NCI-H748 treated with DMSO at 0.1 percent for 48 hours (cell line): Measurements from ENCODE around the gene CLEC17A.
"Not testable (repeated sequence)": the region's sequence is repeated elsewhere in the genome, so short reads cannot be mapped to it uniquely, and the experiment has no call there.

Source experiments
- DNase-seq: peaks from one replicate; lab custom pipeline; 2025; lab: John Stamatoyannopoulos, UW

Gene CLEC17A

DNA sequence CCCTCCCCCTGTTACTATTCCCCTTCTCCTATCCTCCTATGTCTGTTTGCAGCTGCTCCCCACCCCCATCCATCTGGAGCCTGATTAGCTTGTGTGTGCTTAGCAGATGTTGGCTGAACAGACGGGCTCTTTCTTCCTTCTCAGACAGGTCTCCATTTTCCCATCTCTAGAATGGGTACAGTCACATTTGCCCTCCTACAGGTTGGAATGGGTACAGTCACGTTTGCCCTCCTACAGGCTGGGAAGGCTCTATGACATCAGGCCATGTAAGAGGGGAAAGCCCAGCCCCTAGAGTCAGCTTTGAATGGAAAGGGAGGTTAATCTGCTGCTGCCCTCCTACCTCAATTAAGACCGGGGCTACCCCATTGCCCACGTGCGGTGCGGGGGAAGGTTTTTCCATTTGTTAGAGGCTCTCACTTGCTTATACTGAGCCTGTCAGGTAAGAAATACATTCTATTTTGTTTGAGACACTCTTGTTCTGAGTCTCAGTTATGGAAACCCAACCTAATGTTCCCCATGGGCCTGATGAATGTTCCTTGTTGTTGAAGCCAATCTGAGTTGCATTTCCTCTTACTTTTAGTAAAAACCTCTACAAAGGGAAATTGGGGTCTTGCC, 2.2 kb upstream of the CLEC17A start:
- no peak for DNase-seq

DNA sequence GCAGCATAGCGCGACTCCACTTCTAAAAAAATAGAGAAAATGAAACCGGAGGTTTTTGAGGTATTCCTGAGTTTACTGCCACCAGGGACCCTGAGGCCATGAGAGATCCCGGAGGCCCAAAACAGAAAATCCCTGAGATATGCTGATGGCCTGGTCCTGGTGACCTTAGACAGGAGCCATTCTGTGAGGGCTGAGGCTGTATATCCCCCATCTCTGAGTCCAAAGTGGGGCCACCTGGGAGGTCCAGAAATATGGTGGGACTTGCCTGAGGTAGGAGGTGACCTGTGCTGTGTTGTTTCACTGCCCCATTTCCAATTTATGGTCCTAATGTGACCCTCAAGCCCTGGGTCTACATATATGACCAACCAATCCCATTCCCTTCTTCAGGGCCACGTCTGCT, 1.5 kb downstream of the CLEC17A start:
- DNase-seq: not testable (repeated sequence)

DNA sequence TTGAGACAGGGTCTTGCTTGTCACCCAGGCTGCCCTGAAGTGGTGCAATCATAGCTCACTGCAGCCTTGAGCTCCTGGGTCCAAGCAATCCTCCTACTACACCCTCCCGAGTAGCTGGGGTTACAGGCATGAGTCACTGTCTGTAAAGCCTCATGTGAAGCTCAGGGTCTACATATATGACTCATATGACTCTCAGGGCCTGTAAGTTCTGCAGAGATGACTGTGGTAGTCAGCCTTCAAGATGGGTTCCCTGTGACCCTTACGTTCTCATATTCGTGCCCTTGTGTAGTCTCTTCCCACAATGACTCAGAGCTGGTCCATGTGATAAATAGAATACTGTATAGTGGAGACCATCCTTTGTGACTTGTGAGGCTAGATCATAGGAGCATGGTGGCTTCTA, 2.3 kb downstream of the CLEC17A start:
- DNase-seq: not testable (repeated sequence)

DNA sequence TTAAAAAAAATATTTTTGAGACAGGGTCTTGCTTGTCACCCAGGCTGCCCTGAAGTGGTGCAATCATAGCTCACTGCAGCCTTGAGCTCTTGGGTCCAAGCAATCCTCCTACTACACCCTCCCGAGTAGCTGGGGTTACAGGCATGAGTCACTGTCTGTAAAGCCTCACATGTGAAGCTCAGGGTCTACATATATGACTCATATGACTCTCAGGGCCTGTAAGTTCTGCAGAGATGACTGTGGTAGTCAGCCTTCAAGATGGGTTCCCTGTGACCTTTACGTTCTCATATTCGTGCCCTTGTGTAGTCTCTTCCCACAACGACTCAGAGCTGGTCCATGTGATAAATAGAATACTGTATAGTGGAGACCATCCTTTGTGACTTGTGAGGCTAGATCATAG, 6.5 kb downstream of the CLEC17A start:
- DNase-seq: not testable (repeated sequence)

DNA sequence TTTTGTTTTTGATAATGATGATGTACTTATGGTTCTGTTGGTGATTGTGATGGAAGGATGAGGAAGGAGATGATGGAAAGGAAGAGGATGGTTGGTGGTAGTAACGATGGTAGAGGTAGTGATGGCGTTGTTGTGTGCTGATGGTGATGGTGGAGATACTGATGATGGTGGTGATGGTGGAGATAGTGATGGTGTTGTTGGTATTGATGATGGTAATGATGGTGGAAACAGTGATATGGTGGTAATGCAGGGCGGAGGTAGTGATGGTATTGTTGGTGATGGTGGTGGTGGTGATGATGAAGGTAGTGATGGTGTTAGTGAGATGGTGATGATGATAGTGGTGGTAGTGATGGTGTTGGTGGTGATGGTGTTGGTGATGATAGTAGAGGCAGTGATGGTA, 12.7 kb downstream of the CLEC17A start:
- no peak for DNase-seq

DNA sequence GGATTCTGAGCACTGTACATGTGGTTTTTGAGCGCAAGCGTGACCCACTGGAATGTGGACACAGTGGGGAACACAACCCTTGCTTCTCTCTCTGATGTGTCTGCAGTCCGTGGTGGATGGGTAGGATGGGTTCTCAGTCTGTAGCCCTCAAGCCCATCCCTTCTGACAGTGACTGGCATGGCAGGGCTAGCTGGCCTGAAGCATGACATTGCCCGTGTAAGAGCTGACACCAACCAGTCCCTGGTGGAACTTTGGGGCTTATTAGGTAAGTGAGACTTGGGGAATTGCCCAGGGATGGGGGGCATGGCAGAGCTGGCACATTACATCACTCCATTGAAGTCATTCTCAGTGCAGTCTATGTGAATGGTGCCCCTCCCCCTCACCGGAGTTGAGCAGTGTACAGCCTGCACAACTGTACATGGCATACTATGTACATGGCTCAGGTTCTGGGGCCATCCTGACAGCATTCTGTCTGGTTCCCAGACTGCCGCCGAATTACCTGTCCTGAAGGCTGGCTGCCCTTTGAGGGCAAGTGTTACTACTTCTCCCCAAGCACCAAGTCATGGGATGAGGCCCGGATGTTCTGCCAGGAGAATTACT, 16.8 kb downstream of the CLEC17A start:
- DNase-seq: no peak

DNA sequence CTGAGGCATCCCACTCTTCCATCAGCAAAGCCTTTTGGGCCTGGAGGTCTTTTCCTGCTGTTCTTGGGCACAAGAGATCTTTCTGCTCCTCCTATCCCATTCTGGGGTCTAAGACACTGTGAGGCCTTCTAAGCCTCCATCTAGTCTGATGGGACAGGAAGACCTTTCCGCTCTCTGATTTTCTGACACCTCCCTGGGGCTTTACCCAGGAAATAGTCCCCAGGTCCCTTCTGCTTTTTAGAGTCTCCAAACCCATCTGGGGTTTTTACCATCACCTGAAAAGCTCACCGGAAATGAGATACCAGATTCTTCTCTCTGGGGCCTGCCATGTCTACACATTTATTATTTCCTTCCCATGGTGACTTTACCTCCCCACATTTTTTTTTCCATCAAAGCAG, 21.1 kb downstream of the CLEC17A start:
- no peak for DNase-seq

DNA sequence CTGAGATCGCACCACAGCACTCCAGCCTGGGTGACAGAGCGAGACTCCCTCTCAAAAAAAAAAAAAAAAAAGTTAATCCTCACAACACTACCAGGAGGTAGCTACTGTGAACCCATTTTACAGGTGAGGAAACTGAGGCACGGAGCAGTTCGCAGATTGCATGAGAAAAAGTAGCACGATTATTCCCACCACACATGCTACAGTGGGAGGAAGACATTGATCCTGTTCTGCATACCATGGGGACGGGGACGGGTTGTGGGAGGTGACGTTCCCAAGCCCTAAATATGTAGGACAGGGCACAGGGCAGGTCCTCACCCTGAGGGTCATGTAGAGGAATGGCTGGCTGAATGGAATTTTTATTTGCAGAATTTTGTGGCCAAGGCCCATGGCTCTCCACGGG, 23.7 kb downstream of the CLEC17A start:
- DNase-seq: no peak

DNA sequence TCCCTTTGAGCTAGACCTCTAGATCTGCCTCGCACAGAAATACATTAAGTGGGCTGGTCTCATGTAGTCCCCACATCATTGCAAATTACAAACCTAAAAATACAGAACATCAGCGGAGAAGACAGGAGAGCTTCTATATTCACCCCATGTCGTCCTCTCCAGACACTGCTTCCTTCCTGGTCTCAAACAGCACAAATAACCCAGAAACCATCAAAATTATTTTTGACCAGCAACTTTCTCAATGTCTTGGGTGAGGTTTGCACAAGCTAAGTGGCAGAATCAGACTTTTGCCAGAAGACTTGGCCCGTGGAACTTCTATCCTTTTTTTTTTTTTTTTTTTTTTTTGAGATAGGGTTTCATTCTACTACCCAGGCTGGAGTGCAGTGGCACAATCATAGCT, 28.2 kb downstream of the CLEC17A start:
- DNase-seq: no peak

DNA sequence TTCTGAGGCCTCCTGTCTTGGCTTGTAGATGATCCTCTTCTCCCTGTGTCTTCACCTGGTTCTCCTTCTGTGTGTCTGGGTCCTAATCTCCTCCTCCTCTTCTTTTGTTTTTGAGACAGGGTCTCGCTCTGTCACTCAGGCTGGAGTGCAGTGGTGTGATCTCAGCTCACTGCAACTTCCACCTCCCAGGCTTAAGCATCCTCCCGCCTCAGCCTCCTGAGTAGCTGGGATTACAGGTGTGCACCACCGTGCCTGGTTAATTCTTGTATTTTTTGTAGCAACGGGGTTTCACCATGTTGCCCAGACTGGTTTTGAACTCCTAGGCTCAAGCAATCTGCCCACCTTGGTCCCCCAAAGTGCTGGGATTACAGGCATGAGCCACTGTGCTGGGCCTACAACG, 29.4 kb downstream of the CLEC17A start:
- not testable (repeated sequence) for DNase-seq

DNA sequence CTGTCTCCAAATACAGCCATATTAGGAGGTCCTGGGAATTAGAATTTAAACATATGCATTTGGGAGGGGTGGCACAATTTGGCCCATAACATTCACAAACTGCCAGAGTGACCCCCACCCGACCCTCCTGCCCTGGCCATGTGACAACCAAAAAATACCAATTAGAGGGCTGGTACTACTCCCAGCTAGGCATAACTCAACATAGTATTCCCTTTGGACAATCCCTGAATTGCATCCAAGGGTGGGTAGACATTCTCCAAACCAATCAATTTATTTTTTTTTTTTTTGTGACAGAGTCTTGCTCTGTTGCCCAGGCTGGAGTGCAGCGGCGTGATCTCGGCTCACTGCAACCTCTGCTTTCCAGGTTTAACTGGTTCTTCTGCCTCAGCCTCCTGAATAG, 29.8 kb downstream of the CLEC17A start:
- DNase-seq: no peak

DNA sequence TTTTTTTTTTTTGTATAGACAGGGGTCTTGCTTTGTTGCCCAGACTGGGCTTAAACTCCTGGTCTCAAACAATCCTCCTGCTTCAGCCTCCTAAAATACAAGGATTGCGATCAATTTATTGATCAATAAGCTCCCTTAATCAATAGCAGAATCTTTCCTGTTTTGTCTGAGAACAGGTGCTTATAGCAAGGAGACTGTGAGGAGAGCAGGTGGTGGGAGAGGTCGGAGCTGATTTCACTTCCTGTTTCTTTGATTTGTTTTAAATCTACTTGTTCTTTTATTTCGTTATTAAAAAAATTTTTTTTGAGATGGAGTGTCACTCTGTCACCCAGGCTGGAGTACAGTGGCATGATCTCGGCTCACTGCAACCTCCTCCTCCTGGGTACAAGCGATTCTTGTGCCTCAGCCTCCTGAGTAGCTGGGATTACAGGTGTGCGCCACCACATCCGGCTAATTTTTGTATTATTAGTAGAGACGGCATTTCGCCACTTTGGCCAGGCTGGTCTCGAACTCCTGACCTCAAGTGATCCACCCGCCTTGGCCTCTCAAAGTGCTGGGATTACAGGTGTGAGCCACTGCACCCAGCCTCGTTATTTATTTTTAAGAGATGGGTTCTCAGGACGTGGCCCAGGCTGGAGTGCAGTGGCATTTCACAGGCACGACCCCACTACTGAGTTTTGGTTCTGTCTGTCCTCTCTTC, 30.7 kb downstream of the CLEC17A start:
- not testable (repeated sequence) for DNase-seq

DNA sequence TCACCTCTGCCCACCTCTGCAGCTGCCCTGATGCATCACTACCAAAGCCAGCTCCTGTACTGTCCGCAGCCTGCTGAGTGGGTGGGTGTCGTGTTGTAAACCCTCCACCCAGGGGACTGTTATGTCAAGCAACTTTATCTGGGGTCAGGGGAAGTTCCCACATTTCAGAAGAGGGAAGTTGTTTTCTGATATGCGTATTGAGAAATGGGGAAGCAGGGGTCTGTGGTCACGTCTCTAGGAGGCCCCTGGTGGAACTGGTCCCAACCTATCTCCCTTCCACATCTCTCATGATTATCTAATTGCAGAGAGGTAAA, 31.2 kb downstream of the CLEC17A start:
- no peak for DNase-seq

DNA sequence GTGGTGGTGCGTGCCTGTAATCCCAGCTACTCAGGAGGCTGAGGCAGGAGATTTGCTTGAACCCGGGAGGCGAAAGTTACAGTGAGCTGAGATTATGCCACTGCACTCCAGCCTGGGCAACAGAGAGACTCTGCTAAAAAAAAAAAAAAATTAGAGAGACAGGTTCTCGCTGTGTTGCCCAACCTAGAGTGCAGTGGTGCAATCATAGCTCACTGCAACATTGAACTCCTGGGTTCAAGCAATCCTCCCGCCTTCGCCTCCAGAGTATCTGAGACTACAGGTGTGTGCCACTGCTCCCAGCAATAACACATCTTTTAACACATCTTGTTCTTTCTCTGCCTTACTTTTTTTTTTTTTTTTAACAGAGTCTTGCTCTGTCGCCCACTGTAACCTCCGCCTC, 32.7 kb downstream of the CLEC17A start:
- DNase-seq: no peak

DNA sequence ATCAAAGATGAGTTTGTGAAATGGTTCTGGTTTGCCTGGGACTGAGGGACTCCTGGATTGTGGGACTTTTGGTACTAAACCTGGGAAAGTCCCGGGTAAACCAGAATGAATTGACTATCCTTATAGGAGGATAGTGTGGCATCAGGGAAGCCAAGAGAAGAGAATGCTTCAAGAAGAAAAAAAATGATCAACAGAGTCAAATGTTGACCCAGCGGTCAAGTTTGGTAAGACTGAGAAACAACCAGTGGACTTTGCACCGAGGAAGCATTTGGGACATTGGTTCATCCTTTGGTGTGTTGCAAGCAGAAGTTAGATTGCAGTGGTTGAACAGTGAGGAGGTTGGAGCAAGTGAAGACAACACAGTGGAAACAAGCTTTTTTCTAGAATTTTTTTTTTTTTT, 33.5 kb downstream of the CLEC17A start:
- DNase-seq: no peak

DNA sequence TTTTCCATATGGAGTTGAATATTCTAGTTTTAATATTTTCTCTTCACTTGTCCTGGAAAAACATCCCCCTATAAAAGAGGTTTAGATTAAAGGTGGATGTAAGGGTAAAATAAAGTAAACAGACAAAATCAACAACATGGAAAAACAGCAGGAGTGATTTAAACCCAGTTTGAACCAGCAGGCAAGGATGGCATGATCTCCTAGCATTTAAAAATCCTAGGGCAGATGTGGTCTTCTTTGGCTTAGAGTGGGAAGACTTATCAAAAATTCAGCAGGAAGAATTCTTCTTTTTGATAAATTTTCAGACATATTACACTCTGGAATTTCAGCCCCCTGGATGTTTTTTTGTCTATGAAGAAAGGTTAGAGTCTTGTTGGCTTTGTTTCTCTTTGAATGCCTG, 36.5 kb downstream of the CLEC17A start:
- no peak for DNase-seq

DNA sequence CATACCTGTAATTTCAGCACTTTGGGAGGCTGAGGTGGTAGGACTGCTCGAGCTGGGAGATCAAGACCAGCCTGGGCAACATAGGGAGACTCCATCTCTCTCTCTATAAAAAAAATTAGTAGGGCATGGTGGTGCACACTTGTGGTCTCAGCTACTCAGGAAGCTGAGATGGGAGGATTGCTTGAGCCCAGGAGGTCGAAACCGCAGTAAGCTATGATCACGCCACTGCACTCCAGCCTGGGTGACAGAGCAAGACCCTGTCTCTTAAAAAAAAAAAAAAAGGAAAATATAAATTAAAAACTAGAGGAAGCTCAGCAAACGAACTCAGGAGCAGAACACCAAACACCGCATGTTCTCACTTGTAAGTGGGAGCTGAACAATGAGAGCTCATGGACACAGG, 41.6 kb downstream of the CLEC17A start:
- not testable (repeated sequence) for DNase-seq

DNA sequence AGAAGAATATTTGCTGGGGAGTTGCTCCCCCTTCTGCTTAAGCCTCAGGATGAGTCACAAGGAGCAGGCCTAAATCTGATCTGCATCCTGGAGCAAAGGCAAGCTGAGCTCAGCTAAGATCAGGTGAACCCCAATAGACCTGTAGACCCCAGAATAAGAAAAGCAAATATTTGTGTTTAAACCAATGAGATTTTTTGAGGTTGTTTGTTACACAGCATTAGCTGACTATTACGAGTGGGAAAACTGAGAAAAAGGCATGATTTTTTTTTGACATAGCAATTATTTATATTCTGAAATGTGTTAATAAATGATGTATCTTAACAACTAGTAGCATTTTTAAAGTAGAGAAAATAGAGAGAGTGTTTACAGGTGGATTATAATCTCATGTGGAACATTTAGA, 46.7 kb downstream of the CLEC17A start:
- DNase-seq: no peak

DNA sequence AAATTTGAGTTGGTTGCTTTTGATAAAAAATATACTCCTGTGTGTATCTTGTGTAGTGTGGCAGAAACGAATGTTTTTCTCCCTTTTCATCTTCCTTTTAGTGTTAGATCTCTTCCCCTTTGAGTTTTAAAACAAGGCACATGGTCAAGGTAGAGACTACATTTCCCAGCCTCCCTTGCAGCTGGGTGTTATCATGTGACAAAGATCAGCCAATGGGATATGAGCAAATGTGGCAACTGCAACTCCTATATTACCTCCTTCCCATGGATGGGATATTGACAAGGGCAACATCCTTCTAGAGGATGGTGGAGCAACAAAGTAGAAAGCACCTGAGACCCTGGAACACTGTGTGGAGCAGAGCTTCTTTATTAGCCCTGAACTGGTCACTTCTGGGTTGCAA, 49.4 kb downstream of the CLEC17A start:
- DNase-seq: no peak

DNA sequence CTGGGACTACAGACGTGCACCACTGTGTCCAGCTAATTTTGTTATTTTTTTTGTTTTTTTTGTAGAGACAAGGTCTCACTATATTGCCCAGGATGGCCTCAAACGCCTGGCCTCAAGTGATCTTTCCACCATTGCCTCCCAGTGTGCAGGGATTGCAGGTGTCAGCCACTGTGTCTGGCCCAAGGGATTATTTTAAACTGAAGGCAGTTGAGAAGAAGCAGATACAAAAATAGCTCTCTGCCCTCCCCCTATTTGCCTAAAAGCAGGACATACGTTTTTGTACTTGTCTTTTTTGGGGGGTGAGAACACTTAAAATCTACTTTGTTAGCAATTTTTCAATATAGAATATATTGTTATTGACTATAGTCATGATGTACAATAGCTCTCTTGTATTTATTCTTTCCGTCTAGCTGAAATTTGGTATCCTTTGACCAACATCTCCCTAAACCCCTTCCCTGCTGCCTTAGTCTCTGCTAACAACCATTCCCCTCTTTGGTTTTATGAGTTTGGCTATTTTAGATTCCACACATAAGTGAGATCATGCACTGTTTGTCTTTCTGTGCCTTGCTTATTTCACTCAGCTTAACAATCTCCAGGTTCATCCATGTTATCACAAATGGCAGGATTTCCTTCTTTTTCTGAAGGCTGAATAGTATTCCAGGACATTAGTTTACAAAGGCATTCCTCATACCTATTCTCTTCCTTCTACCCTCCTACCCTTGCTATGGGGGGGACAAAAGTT, 56.8 kb downstream of the CLEC17A start:
- DNase-seq: no peak

DNA sequence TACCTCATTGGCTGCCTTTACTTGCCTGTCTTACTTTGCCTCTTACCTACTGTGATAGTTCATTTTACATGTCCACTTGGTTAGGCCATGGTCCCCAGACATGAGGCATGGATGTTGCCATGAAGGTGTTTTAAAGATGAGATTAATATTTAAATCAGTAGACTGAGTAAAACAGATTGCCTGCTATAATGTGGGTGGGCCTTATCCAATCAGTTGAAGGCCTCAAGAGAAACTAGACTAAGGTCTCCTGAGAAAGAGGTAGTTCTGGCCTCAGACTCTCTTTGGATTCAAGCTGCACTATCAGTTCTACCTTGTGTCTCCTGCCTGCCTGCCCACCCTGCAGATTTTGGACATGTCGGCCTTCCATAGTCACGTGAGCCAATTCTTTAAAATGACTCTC, 65.6 kb downstream of the CLEC17A start:
- DNase-seq: no peak

DNA sequence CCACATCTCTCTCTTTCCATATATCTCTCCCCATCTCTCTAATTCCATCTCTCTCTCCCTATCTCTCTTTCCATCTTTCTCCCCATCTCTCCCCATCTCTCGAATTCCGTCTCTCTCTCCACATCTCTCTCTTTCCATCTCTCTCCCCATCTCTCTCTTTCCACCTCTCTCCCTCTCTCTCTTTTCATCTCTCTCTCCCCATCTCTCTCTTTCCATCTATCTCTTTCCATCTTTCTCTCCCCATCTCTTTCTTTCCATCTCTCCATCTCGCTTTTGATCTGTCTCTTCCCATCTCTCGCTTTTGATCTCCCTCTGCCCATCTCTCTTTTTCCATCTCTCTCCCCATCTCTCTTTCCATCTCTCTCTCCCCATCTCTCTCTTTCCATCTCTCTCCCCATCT, 66.1 kb downstream of the CLEC17A start:
- no peak for DNase-seq

DNA sequence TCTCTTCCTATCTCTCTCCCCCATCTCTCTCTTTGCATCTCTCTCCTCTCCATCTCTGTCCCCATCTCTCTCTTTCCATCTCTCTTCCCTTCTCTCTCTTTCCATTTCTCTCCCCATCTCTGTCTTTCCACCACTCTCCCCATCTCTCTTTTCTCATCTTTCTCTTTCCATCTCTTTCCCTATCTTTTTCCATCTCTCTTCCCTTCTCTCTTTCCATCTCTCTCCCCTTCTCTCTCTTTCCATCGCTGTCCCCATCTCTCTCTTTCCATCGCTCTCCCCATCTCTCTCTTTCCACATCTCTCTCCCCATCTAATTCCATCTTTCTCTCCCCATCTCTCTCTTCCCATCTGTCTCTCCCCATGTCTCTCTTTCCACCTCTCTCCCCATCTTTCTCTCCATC, 67.3 kb downstream of the CLEC17A start:
- DNase-seq: no peak
